Neural progenitor cell (in vitro differentiated cells): ENCODE measurements around the gene ZMYND12.

ENCODE experiments used
- EZH2phosphoT487 ChIP-seq: fragments of 200-600 bp; sonication (generic); IDR thresholded peaks from 2 replicates; pipeline ENCODE4 v1.6.1; 2017; ENCODE audit warnings: antibody characterized with exemption
- TF ChIP-seq, protein P1 (sequence below): fragments of 200-600 bp; sonication (generic); IDR thresholded peaks from 2 replicates; pipeline ENCODE4 v1.5.1; 2017; ENCODE audit warnings: antibody characterized with exemption, mild to moderate bottlenecking

DNA sequence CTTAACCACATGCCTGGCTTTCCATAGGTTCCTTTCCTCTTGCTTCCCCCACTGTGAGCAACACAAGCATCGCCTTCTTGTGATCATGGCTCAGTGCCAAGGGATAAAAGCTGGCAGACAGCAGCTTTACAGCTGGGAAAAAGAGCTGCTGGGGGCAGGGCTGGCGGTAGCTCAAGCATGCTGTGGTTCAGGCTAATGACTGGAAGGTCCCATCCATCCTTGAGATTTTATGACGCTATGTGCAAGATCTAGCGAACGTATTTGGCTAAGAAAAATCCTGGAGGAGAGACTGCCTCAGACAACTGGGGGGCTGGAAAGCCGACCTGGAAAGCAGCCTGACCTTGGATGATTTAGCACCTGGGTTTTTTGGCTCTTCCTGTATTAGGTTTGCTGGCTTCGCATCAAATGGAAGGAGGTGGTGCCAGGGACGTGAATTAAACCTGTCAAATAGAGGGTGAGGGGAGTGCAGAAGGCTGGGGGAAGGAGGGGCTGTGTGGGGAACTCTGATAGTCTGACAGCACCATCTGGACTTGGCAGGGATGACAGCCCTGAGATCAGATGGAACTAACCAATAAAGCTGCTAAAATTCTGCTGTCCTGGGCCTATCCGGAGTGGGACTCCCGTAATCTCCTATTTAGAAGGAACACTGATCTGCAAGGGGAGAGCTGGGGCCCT lies 34.8 kb downstream of the ZMYND12 start:
- TF ChIP-seq, protein P1, sequence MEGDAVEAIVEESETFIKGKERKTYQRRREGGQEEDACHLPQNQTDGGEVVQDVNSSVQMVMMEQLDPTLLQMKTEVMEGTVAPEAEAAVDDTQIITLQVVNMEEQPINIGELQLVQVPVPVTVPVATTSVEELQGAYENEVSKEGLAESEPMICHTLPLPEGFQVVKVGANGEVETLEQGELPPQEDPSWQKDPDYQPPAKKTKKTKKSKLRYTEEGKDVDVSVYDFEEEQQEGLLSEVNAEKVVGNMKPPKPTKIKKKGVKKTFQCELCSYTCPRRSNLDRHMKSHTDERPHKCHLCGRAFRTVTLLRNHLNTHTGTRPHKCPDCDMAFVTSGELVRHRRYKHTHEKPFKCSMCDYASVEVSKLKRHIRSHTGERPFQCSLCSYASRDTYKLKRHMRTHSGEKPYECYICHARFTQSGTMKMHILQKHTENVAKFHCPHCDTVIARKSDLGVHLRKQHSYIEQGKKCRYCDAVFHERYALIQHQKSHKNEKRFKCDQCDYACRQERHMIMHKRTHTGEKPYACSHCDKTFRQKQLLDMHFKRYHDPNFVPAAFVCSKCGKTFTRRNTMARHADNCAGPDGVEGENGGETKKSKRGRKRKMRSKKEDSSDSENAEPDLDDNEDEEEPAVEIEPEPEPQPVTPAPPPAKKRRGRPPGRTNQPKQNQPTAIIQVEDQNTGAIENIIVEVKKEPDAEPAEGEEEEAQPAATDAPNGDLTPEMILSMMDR = no peak
- TF ChIP-seq EZH2phosphoT487 = no peak
